Mucosa of descending colon (tissue), 3 donors: Measurements from ENCODE around the gene GPC6. TPM values are rescaled to one million over a fixed set of nuclear protein-coding genes. Genes with fewer than 3 reads are reported as not detected.

ENCODE experiments used
- ATAC-seq: fragments of 200-7000 bp; cut with Tn5 transposase; one replicate; pipeline ENCODE4 v1.9.1; 2020; ENCODE audit warnings: mild to moderate bottlenecking, moderate library complexity
- DNase-seq, 3 donors: peaks; one replicate each; pipeline ENCODE4 v3.0.0-alpha.2; 2020
- H3K36me3 ChIP-seq: fragments of 200-600 bp; one replicate; pipeline ENCODE4 v1.8.0; 2021; ENCODE audit warnings: low read depth, mild to moderate bottlenecking
- H3K4me1 ChIP-seq: fragments of 200-600 bp; one replicate; pipeline ENCODE4 v1.8.0; 2021; ENCODE audit warnings: low read depth, mild to moderate bottlenecking
- H3K4me3 ChIP-seq: fragments of 200-600 bp; one replicate; pipeline ENCODE4 v1.8.0; 2021; ENCODE audit warnings: mild to moderate bottlenecking
- H3K9me3 ChIP-seq: fragments of 200-600 bp; one replicate; pipeline ENCODE4 v1.8.0; 2021; ENCODE audit warnings: mild to moderate bottlenecking
- intact Hi-C, 2 donors: fragments of 100-400 bp; cut with DNase I in 1 of 2; cut with micrococcal nuclease in 1 of 2; formaldehyde crosslinking; loops; one replicate each; pipeline versions ENCODE4 v1.11.0 to v1.11.1; 2022; cut with DNase I, micrococcal nuclease
- total RNA-seq, 3 donors: library from RNA; stranded (reverse); fragmentation: NEBNext Ultra II Directional in 2 of 3; extraction: Animal tissue kit (Norgen Biotek cat#: 25700) in 2 of 3; gene quantifications; one replicate each; pipeline versions ENCODE4 v1.2.1 to v1.2.4, GENCODE V29; 2021 to 2023
- TF ChIP-seq, protein P1 (sequence below): fragments of 200-600 bp; IDR thresholded peaks from one replicate; pipeline ENCODE4 v1.8.0; 2022; ENCODE audit warnings: antibody characterized with exemption, mild to moderate bottlenecking
- donor health status: DM: no; HTN: no; CAD: no; lungs with moderate emphysema.
- donor health status: DM: no; HTN: no; CAD: no.
- donor health status: DM: no; HTN: yes; CAD: no.

GPC6 gene
- total RNA-seq, 3 donors from 2014 or later: 2.7 to 11.3 (median 7.5) TPM

DNA sequence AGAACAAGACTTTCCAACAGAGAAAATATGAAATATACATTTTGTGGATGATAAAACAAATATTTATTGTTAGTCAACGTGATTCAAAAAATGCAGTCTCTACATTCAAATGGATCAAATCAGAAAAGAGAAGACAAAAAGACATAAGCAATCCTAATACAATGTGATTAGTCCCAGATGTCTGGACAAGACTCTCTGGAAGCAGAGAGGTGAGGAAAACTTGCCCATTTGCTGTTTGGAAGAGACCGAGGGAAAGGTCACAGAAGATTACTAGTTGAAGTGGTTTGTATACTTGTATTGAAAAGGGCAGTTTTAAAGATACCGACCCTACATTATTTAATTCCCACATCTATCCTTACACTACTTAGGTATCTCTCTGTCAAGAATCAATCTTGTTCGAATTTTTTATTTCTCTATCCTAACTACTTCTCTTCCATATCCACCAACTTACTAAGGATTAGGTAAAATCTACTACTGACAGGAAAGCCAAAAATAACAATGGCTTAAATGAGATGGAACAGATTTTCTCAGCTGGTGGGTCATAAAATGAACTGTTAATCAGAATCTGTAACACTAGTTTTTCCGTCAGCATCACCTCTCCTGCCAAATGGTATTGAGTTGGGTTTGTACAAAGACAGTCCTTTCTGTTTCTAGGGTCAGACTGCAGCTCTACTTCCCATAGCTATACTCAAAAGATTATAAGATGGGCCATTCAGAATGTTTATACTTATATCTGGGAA is 755.7 kb downstream of the GPC6 start:
- no peaks in the 10 kb centered on the region for H3K4me1 ChIP-seq
- DNase-seq (peak in 1 of 3 donors; percentile 3), ATAC-seq (no peak)
- no peaks in the 10 kb centered on the region for H3K9me3 ChIP-seq
- intact Hi-C loops: no loop called here
- no peak overlapping the region for H3K4me3 ChIP-seq
- no peaks in the 10 kb centered on the region for H3K36me3 ChIP-seq
- TF ChIP-seq, protein P1, sequence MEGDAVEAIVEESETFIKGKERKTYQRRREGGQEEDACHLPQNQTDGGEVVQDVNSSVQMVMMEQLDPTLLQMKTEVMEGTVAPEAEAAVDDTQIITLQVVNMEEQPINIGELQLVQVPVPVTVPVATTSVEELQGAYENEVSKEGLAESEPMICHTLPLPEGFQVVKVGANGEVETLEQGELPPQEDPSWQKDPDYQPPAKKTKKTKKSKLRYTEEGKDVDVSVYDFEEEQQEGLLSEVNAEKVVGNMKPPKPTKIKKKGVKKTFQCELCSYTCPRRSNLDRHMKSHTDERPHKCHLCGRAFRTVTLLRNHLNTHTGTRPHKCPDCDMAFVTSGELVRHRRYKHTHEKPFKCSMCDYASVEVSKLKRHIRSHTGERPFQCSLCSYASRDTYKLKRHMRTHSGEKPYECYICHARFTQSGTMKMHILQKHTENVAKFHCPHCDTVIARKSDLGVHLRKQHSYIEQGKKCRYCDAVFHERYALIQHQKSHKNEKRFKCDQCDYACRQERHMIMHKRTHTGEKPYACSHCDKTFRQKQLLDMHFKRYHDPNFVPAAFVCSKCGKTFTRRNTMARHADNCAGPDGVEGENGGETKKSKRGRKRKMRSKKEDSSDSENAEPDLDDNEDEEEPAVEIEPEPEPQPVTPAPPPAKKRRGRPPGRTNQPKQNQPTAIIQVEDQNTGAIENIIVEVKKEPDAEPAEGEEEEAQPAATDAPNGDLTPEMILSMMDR: no peak

DNA sequence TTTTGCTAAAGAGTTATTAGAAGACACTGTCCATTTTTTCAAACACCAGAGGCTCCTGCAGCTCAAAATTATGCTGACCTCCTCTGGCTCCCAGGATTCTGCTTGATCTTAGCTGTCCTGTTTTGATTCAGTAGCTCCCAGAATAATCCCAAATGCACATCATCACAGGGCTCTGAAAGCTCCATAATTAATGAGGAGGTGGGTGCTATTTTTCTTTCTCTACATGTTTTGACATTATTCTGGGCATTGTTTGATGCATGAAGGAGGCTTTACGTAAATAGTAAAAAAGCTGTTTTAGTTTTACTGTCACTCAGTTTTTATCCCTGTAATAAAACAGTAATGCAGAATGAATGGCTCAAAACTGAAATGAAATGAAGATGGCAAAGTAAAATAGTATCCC is 757.4 kb downstream of the GPC6 start:
- H3K4me1 ChIP-seq: no peaks in the 10 kb centered on the region
- intact Hi-C loops: no loop called here
- TF ChIP-seq, protein P1: no peak
- ATAC-seq (no peak), DNase-seq (no peak)
- no peaks in the 10 kb centered on the region for H3K9me3 ChIP-seq
- no peaks in the 10 kb centered on the region for H3K36me3 ChIP-seq
- no peak overlapping the region for H3K4me3 ChIP-seq

DNA sequence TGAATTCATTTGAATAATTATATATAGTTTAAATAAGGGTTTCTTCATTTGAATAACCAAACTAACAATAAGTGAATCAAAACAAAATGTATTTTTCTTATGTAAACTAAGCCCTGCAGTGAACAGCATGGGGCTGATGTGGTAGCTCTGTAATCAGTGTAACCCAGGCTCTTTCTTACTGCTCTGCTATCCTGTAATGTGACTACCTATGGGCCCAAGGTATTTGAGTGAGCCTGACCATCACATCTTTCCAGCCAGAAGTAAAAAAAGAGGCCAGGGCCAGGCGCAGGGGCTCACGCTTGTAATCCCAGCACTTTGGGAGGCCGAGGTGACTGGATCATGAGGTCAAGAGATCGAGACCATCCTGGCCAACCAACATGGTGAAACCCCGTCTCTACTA is 758.3 kb downstream of the GPC6 start:
- no peak for DNase-seq
- ATAC-seq: no peak
- Histone ChIP-seq H3K9me3 (no peaks in the 10 kb centered on the region), H3K4me1 (no peaks in the 10 kb centered on the region), H3K36me3 (no peaks in the 10 kb centered on the region), H3K4me3 (no peak overlapping the region)
- TF ChIP-seq, protein P1: no peak
- intact Hi-C loops: no loop called here

DNA sequence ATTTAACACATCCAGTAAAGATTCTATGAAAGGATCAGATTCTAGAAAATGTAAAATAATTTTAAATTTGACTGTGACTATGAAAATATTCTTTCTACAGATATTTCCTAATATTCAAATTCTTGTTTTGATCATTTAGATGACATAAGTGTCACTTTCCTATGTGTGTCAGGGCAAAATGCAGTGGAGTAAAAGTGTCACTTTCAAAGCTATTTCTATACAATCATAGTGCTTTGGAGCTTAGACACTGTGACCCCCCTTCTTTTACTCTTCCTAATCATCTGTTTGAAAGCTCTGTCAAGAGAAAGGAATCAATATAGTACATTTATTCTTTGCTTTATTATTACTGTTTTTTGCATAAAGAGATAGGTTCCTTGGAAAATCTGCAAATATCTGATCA is 760.9 kb downstream of the GPC6 start:
- no peaks in the 10 kb centered on the region for H3K36me3 ChIP-seq
- intact Hi-C loops: no loop called here
- no peak for ATAC-seq

DNA sequence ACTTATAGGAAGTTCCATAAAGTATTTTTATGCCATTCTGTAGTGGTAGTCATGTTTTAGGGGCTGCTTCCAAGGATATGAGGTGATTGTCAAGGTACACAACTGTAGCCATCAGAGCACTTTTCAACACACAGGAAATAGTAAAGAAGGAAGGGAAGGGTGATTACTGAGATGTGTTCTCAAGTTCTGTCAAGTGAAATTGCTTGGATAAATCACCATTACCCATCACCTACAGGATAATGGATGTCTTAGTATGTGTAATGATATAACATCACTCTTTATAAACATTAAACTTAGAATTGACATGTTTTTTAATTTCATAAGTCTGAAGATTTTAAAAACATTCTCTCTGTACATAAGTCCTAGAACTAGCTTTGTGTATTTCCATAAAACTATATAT is 765.0 kb downstream of the GPC6 start:
- Histone ChIP-seq H3K9me3 (no peaks in the 10 kb centered on the region), H3K4me3 (no peak overlapping the region), H3K4me1 (no peaks in the 10 kb centered on the region), H3K36me3 (no peaks in the 10 kb centered on the region)
- intact Hi-C loops: no loop called here
- DNase-seq: no peak
- no peak for ATAC-seq
- TF ChIP-seq, protein P1: no peak

More for the DNA sequence above, 760.9 kb downstream of the GPC6 start:
- no peak for DNase-seq
- Histone ChIP-seq H3K4me1 (no peaks in the 10 kb centered on the region), H3K4me3 (no peak overlapping the region), H3K9me3 (no peaks in the 10 kb centered on the region)
- TF ChIP-seq, protein P1: no peak
